Naive thymus-derived CD4-positive, alpha-beta T cell (primary cell): ENCODE data around the gene GLRB. TPM values are rescaled to one million over a fixed set of nuclear protein-coding genes. Genes with fewer than 3 reads are reported as not detected.
"Not testable (repeated sequence)": the region's sequence is repeated elsewhere in the genome, so short reads cannot be mapped to it uniquely, and the experiment has no call there.

Source experiments
- ATAC-seq: fragments of 150-1000 bp; cut with Tn5 transposase; 2 replicates; pipeline ENCODE4 v1.10.0; 2021; ENCODE audit warnings: mild to moderate bottlenecking, moderate library complexity
- CTCF ChIA-PET: fragments of 350-600 bp; sonication (Branson Sonifier 250); formaldehyde crosslinking; loops from one replicate; lab custom pipeline; 2021; ENCODE audit warnings: antibody characterized with exemption; lab: Charles Lee
- POLR2A ChIA-PET: fragments of 350-600 bp; sonication (Branson Sonifier 250); formaldehyde crosslinking; loops from one replicate; lab custom pipeline; 2021; ENCODE audit warnings: antibody characterized with exemption, inconsistent platforms; lab: Charles Lee
- DNase-seq, 9 donors: peaks; one replicate each; pipeline versions ENCODE4 v3.0.0 to v3.0.0-alpha.2; 2020 to 2022; ENCODE audit warnings: mixed read lengths in 1 of 9
- H3K27ac ChIP-seq: one replicate; pipeline ENCODE4 v1.7.0; 2013; ENCODE audit warnings: mild to moderate bottlenecking, low read depth, low read length, moderate library complexity
- H3K27me3 ChIP-seq, 2 donors: one replicate each; pipeline ENCODE4 v1.7.0; 2013; ENCODE audit warnings: low read length in 2 of 2, mild to moderate bottlenecking in 2 of 2, moderate library complexity in 2 of 2; ENCODE audit not compliant: control insufficient read depth in 2 of 2, insufficient read depth in 2 of 2
- H3K36me3 ChIP-seq, 3 experiments: 1 replicate in 2 of 3; 2 replicates in 1 of 3; pipeline ENCODE4 v1.7.0; 2013; ENCODE audit warnings: low read length in 3 of 3, mild to moderate bottlenecking in 3 of 3, moderate library complexity in 1 of 3; ENCODE audit not compliant: insufficient read depth in 3 of 3, control insufficient read depth in 2 of 3
- H3K4me1 ChIP-seq, 2 donors: one replicate each; pipeline ENCODE4 v1.7.0; 2013; ENCODE audit warnings: low read length in 2 of 2, mild to moderate bottlenecking in 2 of 2, moderate library complexity in 1 of 2; ENCODE audit not compliant: control insufficient read depth in 2 of 2, insufficient read depth in 2 of 2
- H3K4me3 ChIP-seq: 2 replicates; pipeline ENCODE4 v1.7.0; 2013; ENCODE audit warnings: mild to moderate bottlenecking, low read length
- H3K9me3 ChIP-seq, 3 experiments: 1 replicate in 2 of 3; 2 replicates in 1 of 3; pipeline ENCODE4 v1.7.0; 2013; ENCODE audit warnings: low read length in 3 of 3; ENCODE audit not compliant: control insufficient read depth in 2 of 3
- H3K27ac Mint-ChIP-seq, 9 donors: one replicate each; pipeline ENCODE4 v1.8.0; 2020 to 2022; ENCODE audit warnings: mixed read lengths in 9 of 9, mild to moderate bottlenecking in 8 of 9, moderate library complexity in 5 of 9, inconsistent platforms in 2 of 9
- H3K27me3 Mint-ChIP-seq, 5 donors: one replicate each; pipeline ENCODE4 v1.8.0; 2021 to 2022; ENCODE audit warnings: mixed read lengths in 5 of 5, mild to moderate bottlenecking in 1 of 5
- H3K36me3 Mint-ChIP-seq, 5 donors: one replicate each; pipeline ENCODE4 v1.8.0; 2020 to 2022; ENCODE audit warnings: mixed read lengths in 5 of 5, mild to moderate bottlenecking in 3 of 5, inconsistent platforms in 1 of 5
- H3K4me1 Mint-ChIP-seq, 7 donors: one replicate each; pipeline ENCODE4 v1.8.0; 2020 to 2022; ENCODE audit warnings: mixed read lengths in 7 of 7, mild to moderate bottlenecking in 3 of 7, inconsistent platforms in 1 of 7
- H3K4me3 Mint-ChIP-seq, 10 donors: one replicate each; pipeline ENCODE4 v1.8.0; 2020 to 2022; ENCODE audit warnings: mild to moderate bottlenecking in 10 of 10, mixed read lengths in 10 of 10, moderate library complexity in 6 of 10, inconsistent platforms in 2 of 10
- H3K9me3 Mint-ChIP-seq, 11 donors: one replicate each; pipeline ENCODE4 v1.8.0; 2020 to 2022; ENCODE audit warnings: mixed read lengths in 11 of 11, mild to moderate bottlenecking in 4 of 11, inconsistent platforms in 1 of 11, moderate library complexity in 1 of 11
- intact Hi-C, 2 donors: fragments of 100-400 bp; cut with micrococcal nuclease; formaldehyde crosslinking; loops; one replicate each; pipeline ENCODE4 v1.15.1; 2023
- polyA plus RNA-seq, 2 donors: library from polyadenylated mRNA; unstranded; fragments of 300-500 nt; fragmentation: Illumina TruSeq; gene quantifications; one replicate each; pipeline ENCODE4 v1.2.3, GENCODE V29; 2021
- total RNA-seq, 6 experiments: library from RNA in 5 of 6; stranded (reverse) in 5 of 6; gene quantifications; 1 replicate in 5 of 6; 2 replicates in 1 of 6; pipeline ENCODE4 v1.2.3 and lab custom pipeline; 2021 to 2026

Gene GLRB
- total and polyA plus RNA-seq, 7 experiments from 2014 or later = not detected

- H3K27ac Mint-ChIP-seq = no peak overlapping the region
- no peaks in the 10 kb centered on the region for H3K27me3 Mint-ChIP-seq
- no peak overlapping the region for H3K4me3 Mint-ChIP-seq
- H3K4me1 ChIP-seq = no peaks in the 10 kb centered on the region
- H3K36me3 Mint-ChIP-seq = no peaks in the 10 kb centered on the region
- H3K4me3 ChIP-seq = no peak overlapping the region
- ATAC-seq = no peak
- no peaks in the 10 kb centered on the region for H3K9me3 ChIP-seq
- no peaks in the 10 kb centered on the region for H3K36me3 ChIP-seq
- ChIA-PET POLR2A (no interaction called here), CTCF (no interaction called here)
- H3K27ac ChIP-seq = no peak overlapping the region
- H3K4me1 Mint-ChIP-seq = no peaks in the 10 kb centered on the region
- no peaks in the 10 kb centered on the region for H3K27me3 ChIP-seq
- intact Hi-C loops = no loop called here
- no peak for DNase-seq
- peaks cover 0 to 15% (median 4%) of the 10 kb centered on the region in 11 donors for H3K9me3 Mint-ChIP-seq
Measured at GRCh38 chr4:157165935-157166610, 90.1 kb downstream of the GLRB start.

- no peak for DNase-seq
- H3K27me3 ChIP-seq = no peaks in the 10 kb centered on the region
- H3K4me1 Mint-ChIP-seq = no peaks in the 10 kb centered on the region
- H3K27ac Mint-ChIP-seq = no peak overlapping the region
- no peaks in the 10 kb centered on the region for H3K9me3 Mint-ChIP-seq
- ATAC-seq = no peak
- no peaks in the 10 kb centered on the region for H3K4me1 ChIP-seq
- ChIA-PET CTCF (no interaction called here), POLR2A (no interaction called here)
- no peaks in the 10 kb centered on the region for H3K36me3 Mint-ChIP-seq
- H3K27me3 Mint-ChIP-seq = no peaks in the 10 kb centered on the region
- no peaks in the 10 kb centered on the region for H3K36me3 ChIP-seq
- intact Hi-C loops = no loop called here
- H3K4me3 Mint-ChIP-seq = no peak overlapping the region
- no peak overlapping the region for H3K27ac ChIP-seq
- H3K9me3 ChIP-seq = no peaks in the 10 kb centered on the region
- no peak overlapping the region for H3K4me3 ChIP-seq
Measured at GRCh38 chr4:157170321-157170720, 94.4 kb downstream of the GLRB start.

- Histone ChIP-seq H3K4me1 (no peaks in the 10 kb centered on the region), H3K27ac (no peak overlapping the region), H3K4me3 (no peak overlapping the region), H3K27me3 (no peaks in the 10 kb centered on the region), H3K9me3 (no peaks in the 10 kb centered on the region), H3K36me3 (no peaks in the 10 kb centered on the region)
- Mint-ChIP-seq H3K4me1 (no peaks in the 10 kb centered on the region), H3K36me3 (no peaks in the 10 kb centered on the region), H3K27ac (no peak overlapping the region), H3K9me3 (no peaks in the 10 kb centered on the region), H3K27me3 (no peaks in the 10 kb centered on the region), H3K4me3 (no peak overlapping the region)
- POLR2A ChIA-PET = no interaction called here
- intact Hi-C loops = no loop called here
- DNase-seq = no peak
- CTCF ChIA-PET = no interaction called here
- no peak for ATAC-seq
Measured at GRCh38 chr4:157172011-157172410, 96.1 kb downstream of the GLRB start.

- H3K36me3 Mint-ChIP-seq, POLR2A ChIA-PET, H3K9me3 ChIP-seq, ATAC-seq, H3K36me3 ChIP-seq, H3K4me1 Mint-ChIP-seq, intact Hi-C loops, H3K27me3 Mint-ChIP-seq, DNase-seq, H3K27ac Mint-ChIP-seq, H3K4me3 ChIP-seq, CTCF ChIA-PET, H3K27ac ChIP-seq, H3K4me3 Mint-ChIP-seq, H3K4me1 ChIP-seq, H3K27me3 ChIP-seq: not testable (repeated sequence)
- peaks cover 0 to 13% (median 2%) of the 10 kb centered on the region in 11 donors for H3K9me3 Mint-ChIP-seq
Measured at GRCh38 chr4:157180268-157180667, 104.3 kb downstream of the GLRB start.

- POLR2A ChIA-PET = no interaction called here
- ATAC-seq = no peak
- intact Hi-C loops = no loop called here
- Histone ChIP-seq H3K27ac (no peak overlapping the region), H3K36me3 (no peaks in the 10 kb centered on the region), H3K4me1 (no peaks in the 10 kb centered on the region), H3K27me3 (no peaks in the 10 kb centered on the region), H3K4me3 (no peak overlapping the region), H3K9me3 (no peaks in the 10 kb centered on the region)
- Mint-ChIP-seq H3K27me3 (no peaks in the 10 kb centered on the region), H3K27ac (no peak overlapping the region), H3K9me3 (peaks cover 0 to 25% (median 5%) of the 10 kb centered on the region in 11 donors), H3K36me3 (no peaks in the 10 kb centered on the region), H3K4me3 (no peak overlapping the region), H3K4me1 (no peaks in the 10 kb centered on the region)
- DNase-seq = no peak
- CTCF ChIA-PET = no interaction called here
Measured at GRCh38 chr4:157184300-157184699, 108.3 kb downstream of the GLRB start.

GRCh38 chr4:157185363-157185762 lies 109.4 kb downstream of the GLRB start:
- Mint-ChIP-seq H3K27me3 (no peaks in the 10 kb centered on the region), H3K4me3 (no peak overlapping the region), H3K27ac (no peak overlapping the region), H3K4me1 (no peaks in the 10 kb centered on the region), H3K9me3 (peaks cover 2 to 25% (median 10%) of the 10 kb centered on the region in 11 donors), H3K36me3 (no peaks in the 10 kb centered on the region)
- intact Hi-C loops = no loop called here
- POLR2A ChIA-PET = no interaction called here
- Histone ChIP-seq H3K27ac (no peak overlapping the region), H3K27me3 (no peaks in the 10 kb centered on the region), H3K9me3 (no peaks in the 10 kb centered on the region), H3K36me3 (no peaks in the 10 kb centered on the region), H3K4me1 (no peaks in the 10 kb centered on the region), H3K4me3 (no peak overlapping the region)
- DNase-seq = no peak
- no peak for ATAC-seq
- CTCF ChIA-PET = no interaction called here

- H3K27me3 Mint-ChIP-seq = no peaks in the 10 kb centered on the region
- ChIA-PET CTCF (no interaction called here), POLR2A (no interaction called here)
- no peaks in the 10 kb centered on the region for H3K27me3 ChIP-seq
- peaks cover 0 to 6% (median 0%) of the 10 kb centered on the region in 11 donors for H3K9me3 Mint-ChIP-seq
- H3K27ac ChIP-seq = no peak overlapping the region
- no peaks in the 10 kb centered on the region for H3K36me3 ChIP-seq
- no peak overlapping the region for H3K27ac Mint-ChIP-seq
- H3K4me1 ChIP-seq = no peaks in the 10 kb centered on the region
- H3K4me3 ChIP-seq = no peak overlapping the region
- H3K4me1 Mint-ChIP-seq = no peaks in the 10 kb centered on the region
- no peaks in the 10 kb centered on the region for H3K36me3 Mint-ChIP-seq
- intact Hi-C loops = no loop called here
- H3K4me3 Mint-ChIP-seq = no peak overlapping the region
- no peak for DNase-seq
- no peaks in the 10 kb centered on the region for H3K9me3 ChIP-seq
- ATAC-seq = no peak
Measured at GRCh38 chr4:157195374-157195773, 119.4 kb downstream of the GLRB start.
